ENCODE measurements around the gene AMER3. TPM values are rescaled to one million over a fixed set of nuclear protein-coding genes. Genes with fewer than 3 reads are reported as not detected.

The AMER3 gene
- total and polyA plus RNA-seq, 2 of the 8 experiments (the other 6 are each of a cell fraction or from before 2014, with no cell fraction given) = 0.15 to 0.19 TPM

GRCh38 chr2:130755256-130756052 lies at the start of gene AMER3 (continued):
- no peak for TF ChIP-seq RAD21 (IDR thresholded peaks at IDR 0.05 in 1 of 2, conservative IDR thresholded peaks at IDR 0.05 in 1 of 2; ENCODE audit: low read depth in 2 of 2, low read length in 2 of 2)
- no peak for TF ChIP-seq CHD7 (IDR thresholded peaks at IDR 0.05; ENCODE audit: insufficient replicate concordance, low read length)
- TF ChIP-seq EP300 (IDR thresholded peaks at IDR 0.05; ENCODE audit: borderline replicate concordance in 1 of 2, low read depth in 2 of 2, low read length in 2 of 2) = no peak
- TF ChIP-seq ASH2L (IDR thresholded peaks at IDR 0.05; ENCODE audit: low read length) = peak; percentile 63
- 0 out of 2 replicates have a peak, but pooled peaks have one; percentile 7 for TF ChIP-seq MAX (IDR thresholded peaks at IDR 0.05)
- no peak for TF ChIP-seq GTF2F1 (IDR thresholded peaks at IDR 0.05; ENCODE audit: borderline replicate concordance, low read depth, low read length)
- TF ChIP-seq JUND (IDR thresholded peaks at IDR 0.05; ENCODE audit: low read length) = no peak
- 0 out of 2 replicates have a peak, but pooled peaks have one; percentile 21 for TF ChIP-seq PHF8 (conservative IDR thresholded peaks at IDR 0.05; ENCODE audit: low read depth, low read length)
- no peak for TF ChIP-seq POLR2AphosphoS5 (IDR thresholded peaks at IDR 0.05; ENCODE audit: low read depth, low read length)

Data from H1 (cell line).